Osteoblast (primary cell): ENCODE data around the gene WFDC1. TPM values are rescaled to one million over a fixed set of nuclear protein-coding genes. Genes with fewer than 3 reads are reported as not detected.

Experiments
- DNase-seq: peaks from one replicate; pipeline ENCODE4 v3.0.0; 2011; ENCODE audit warnings: low spot score, mixed read lengths; ENCODE audit not compliant: insufficient read length; ENCODE audit errors: missing footprints
- H2AFZ ChIP-seq: 2 replicates; pipeline ENCODE4 v1.6.0; 2011; ENCODE audit warnings: mild to moderate bottlenecking, low read length
- H3K27ac ChIP-seq: 2 replicates; pipeline ENCODE4 v1.5.1; 2011; ENCODE audit warnings: mild to moderate bottlenecking, low read depth, low read length, moderate library complexity
- H3K27me3 ChIP-seq: 2 replicates; pipeline ENCODE4 v1.6.0; 2012; ENCODE audit warnings: mild to moderate bottlenecking, control low read depth, inconsistent platforms, low read length, moderate library complexity; ENCODE audit not compliant: insufficient read depth
- H3K36me3 ChIP-seq: 2 replicates; pipeline ENCODE4 v1.5.1; 2011; ENCODE audit warnings: mild to moderate bottlenecking, low read length, control low read depth, moderate library complexity; ENCODE audit not compliant: insufficient read depth
- H3K4me1 ChIP-seq: 2 replicates; pipeline ENCODE4 v1.5.1; 2011; ENCODE audit warnings: mild to moderate bottlenecking, low read length, control low read depth, moderate library complexity; ENCODE audit not compliant: insufficient read depth
- H3K4me2 ChIP-seq: 2 replicates; pipeline ENCODE4 v1.6.0; 2011; ENCODE audit warnings: mild to moderate bottlenecking, low read length; ENCODE audit not compliant: insufficient read depth
- H3K4me3 ChIP-seq: fragments of 200-600 bp; sonication (generic); 3 replicates; pipeline ENCODE4 v1.5.1; 2012; ENCODE audit warnings: mild to moderate bottlenecking, low read length, inconsistent platforms; ENCODE audit not compliant: insufficient read depth
- H3K79me2 ChIP-seq: 2 replicates; pipeline ENCODE4 v1.6.0; 2012; ENCODE audit warnings: mild to moderate bottlenecking, low read length, control low read depth, inconsistent platforms; ENCODE audit not compliant: insufficient read depth
- H3K9me3 ChIP-seq: 2 replicates; pipeline ENCODE4 v1.5.1; 2011; ENCODE audit warnings: low read depth, low read length, control low read depth
- H4K20me1 ChIP-seq: 2 replicates; pipeline ENCODE4 v1.6.0; 2012; ENCODE audit warnings: mild to moderate bottlenecking, low read length, control low read depth; ENCODE audit not compliant: insufficient read depth
- total RNA-seq: library from RNA; depleted of rRNA; stranded (reverse); fragments of >200 nt; gene quantifications from 2 replicates; pipeline ENCODE4 v1.2.3, GENCODE V29; 2012
- TF ChIP-seq, protein P1 (sequence below): IDR thresholded peaks from 2 replicates; pipeline ENCODE4 v1.5.1; 2011; ENCODE audit warnings: mild to moderate bottlenecking, low read depth, low read length, moderate library complexity; ENCODE audit errors: extremely low read depth

Gene WFDC1
- total RNA-seq, 1 donor: not detected

- TF ChIP-seq, protein P1, sequence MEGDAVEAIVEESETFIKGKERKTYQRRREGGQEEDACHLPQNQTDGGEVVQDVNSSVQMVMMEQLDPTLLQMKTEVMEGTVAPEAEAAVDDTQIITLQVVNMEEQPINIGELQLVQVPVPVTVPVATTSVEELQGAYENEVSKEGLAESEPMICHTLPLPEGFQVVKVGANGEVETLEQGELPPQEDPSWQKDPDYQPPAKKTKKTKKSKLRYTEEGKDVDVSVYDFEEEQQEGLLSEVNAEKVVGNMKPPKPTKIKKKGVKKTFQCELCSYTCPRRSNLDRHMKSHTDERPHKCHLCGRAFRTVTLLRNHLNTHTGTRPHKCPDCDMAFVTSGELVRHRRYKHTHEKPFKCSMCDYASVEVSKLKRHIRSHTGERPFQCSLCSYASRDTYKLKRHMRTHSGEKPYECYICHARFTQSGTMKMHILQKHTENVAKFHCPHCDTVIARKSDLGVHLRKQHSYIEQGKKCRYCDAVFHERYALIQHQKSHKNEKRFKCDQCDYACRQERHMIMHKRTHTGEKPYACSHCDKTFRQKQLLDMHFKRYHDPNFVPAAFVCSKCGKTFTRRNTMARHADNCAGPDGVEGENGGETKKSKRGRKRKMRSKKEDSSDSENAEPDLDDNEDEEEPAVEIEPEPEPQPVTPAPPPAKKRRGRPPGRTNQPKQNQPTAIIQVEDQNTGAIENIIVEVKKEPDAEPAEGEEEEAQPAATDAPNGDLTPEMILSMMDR: no peak
- Histone ChIP-seq H3K36me3 (no peaks in the 10 kb centered on the region), H4K20me1 (no peaks in the 10 kb centered on the region), H3K4me3 (no peak overlapping the region), H3K27ac (no peak overlapping the region), H3K9me3 (no peaks in the 10 kb centered on the region), H3K27me3 (peaks cover 18% of the 10 kb centered on the region), H2AFZ (no peak overlapping the region), H3K4me1 (peaks cover 7% of the 10 kb centered on the region), H3K4me2 (no peak overlapping the region), H3K79me2 (no peaks in the 10 kb centered on the region)
- DNase-seq: no peak
Observed at GRCh38 chr16:84247844-84248243, 46.8 kb upstream of the WFDC1 start.

DNA sequence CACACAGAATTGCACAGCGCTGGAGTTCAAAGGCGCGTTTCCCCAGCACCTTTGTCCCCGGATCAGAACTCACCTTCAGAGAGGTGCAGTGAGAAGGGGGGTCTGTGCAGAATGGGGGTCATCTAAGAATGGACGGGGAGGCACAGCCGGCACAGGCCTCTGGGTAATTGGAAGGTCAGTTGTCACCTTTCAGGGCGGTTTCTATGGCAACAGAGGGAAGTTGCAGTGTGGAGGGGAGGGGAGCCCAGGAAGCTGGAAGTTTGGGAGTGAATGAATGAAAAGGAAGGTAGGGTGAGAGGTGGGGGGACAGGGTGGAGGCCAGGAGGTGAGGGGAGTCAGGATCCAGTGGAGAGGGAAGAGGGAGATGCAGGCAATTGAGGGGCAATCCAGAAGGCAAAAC, 42.5 kb upstream of the WFDC1 start:
- no peak overlapping the region for H3K27ac ChIP-seq
- TF ChIP-seq, protein P1: no peak
- no peaks in the 10 kb centered on the region for H3K36me3 ChIP-seq
- no peaks in the 10 kb centered on the region for H4K20me1 ChIP-seq
- H3K4me2 ChIP-seq: no peak overlapping the region
- no peaks in the 10 kb centered on the region for H3K79me2 ChIP-seq
- H2AFZ ChIP-seq: no peak overlapping the region
- no peak overlapping the region for H3K4me3 ChIP-seq
- DNase-seq: no peak
- H3K9me3 ChIP-seq: no peaks in the 10 kb centered on the region
- H3K4me1 ChIP-seq: peaks cover 7% of the 10 kb centered on the region
- H3K27me3 ChIP-seq: peaks cover 40% of the 10 kb centered on the region

DNA sequence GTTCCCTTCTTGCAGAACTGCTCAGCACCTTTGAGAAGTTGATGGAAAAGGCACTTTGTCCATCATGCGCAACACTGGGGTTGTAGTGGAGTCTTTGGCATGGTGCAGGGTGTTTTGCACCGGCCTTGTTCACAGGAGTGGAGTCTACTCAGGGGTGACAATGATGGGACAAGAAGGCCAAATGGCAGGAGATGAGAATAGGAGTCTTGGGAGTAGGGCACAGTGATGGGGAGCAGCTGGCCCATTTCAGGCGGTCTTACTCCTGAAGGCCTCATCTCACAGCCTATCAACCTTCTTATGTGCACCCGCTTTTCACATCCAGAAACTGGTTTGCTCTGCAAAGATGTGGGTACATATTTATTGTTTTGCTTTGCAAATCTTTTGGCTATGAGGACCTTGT, 41.5 kb upstream of the WFDC1 start:
- TF ChIP-seq, protein P1: no peak

GRCh38 chr16:84254062-84254461, 40.6 kb upstream of the WFDC1 start:
- H2AFZ ChIP-seq: no peak overlapping the region
- no peaks in the 10 kb centered on the region for H3K36me3 ChIP-seq
- H4K20me1 ChIP-seq: no peaks in the 10 kb centered on the region
- H3K27me3 ChIP-seq: peaks cover 39% of the 10 kb centered on the region
- no peaks in the 10 kb centered on the region for H3K79me2 ChIP-seq
- H3K4me2 ChIP-seq: no peak overlapping the region
- no peak overlapping the region for H3K4me3 ChIP-seq
- no peak overlapping the region for H3K27ac ChIP-seq
- no peaks in the 10 kb centered on the region for H3K4me1 ChIP-seq
- TF ChIP-seq, protein P1: no peak
- H3K9me3 ChIP-seq: no peaks in the 10 kb centered on the region
- no peak for DNase-seq

More for the DNA sequence above, 41.5 kb upstream of the WFDC1 start:
- no peak overlapping the region for H3K27ac ChIP-seq
- no peaks in the 10 kb centered on the region for H3K9me3 ChIP-seq
- no peak overlapping the region for H3K4me2 ChIP-seq
- H2AFZ ChIP-seq: no peak overlapping the region
- DNase-seq: no peak
- no peaks in the 10 kb centered on the region for H3K4me1 ChIP-seq
- H3K4me3 ChIP-seq: no peak overlapping the region
- H3K36me3 ChIP-seq: no peaks in the 10 kb centered on the region
- H4K20me1 ChIP-seq: no peaks in the 10 kb centered on the region
- H3K79me2 ChIP-seq: no peaks in the 10 kb centered on the region
- H3K27me3 ChIP-seq: peaks cover 45% of the 10 kb centered on the region
